Spleen (tissue), 7 donors: ENCODE data around the gene CDIP1.

Source experiments
- CTCF ChIP-seq, 11 experiments: fragments of 200-600 bp in 7 of 11; fragments of 450-650 bp in 4 of 11; sonication (generic) in 4 of 11; IDR thresholded peaks in 8 of 11; conservative IDR thresholded peaks in 3 of 11; 1 replicate in 7 of 11; 2 replicates in 4 of 11; pipeline versions ENCODE4 v1.4.0 to v1.8.0; 2016 to 2021; ENCODE audit warnings: antibody characterized with exemption in 11 of 11, inconsistent platforms in 4 of 11, mild to moderate bottlenecking in 1 of 11
- POLR2A ChIP-seq, 3 donors: fragments of 450-650 bp; IDR thresholded peaks; one replicate each; pipeline ENCODE4 v1.5.1; 2017; ENCODE audit warnings: antibody characterized with exemption in 3 of 3, mild to moderate bottlenecking in 1 of 3
- POLR2AphosphoS5 ChIP-seq, 3 donors: sonication (generic); formaldehyde crosslinking; IDR thresholded peaks; one replicate each; pipeline ENCODE4 v1.5.1; 2017; ENCODE audit warnings: antibody characterized with exemption in 3 of 3
- donor health status: DM: no; HTN: no; CAD: no; lungs with moderate emphysema.
- donor health status: DM: no; HTN: no; CAD: no.
- donor health status: DM: no; HTN: no; CAD: no.

GRCh38 chr16:4525069-4525468 lies 13.5 kb downstream of the CDIP1 start:
- TF ChIP-seq CTCF (IDR thresholded peaks at IDR 0.05 in 8 of 11, conservative IDR thresholded peaks at IDR 0.05 in 3 of 11), result no peak
- TF ChIP-seq POLR2A (IDR thresholded peaks at IDR 0.05), result no peak
- TF ChIP-seq POLR2AphosphoS5 (IDR thresholded peaks at IDR 0.05), result no peak
